ENCODE measurements around the gene RELN. TPM values are rescaled to one million over a fixed set of nuclear protein-coding genes. Genes with fewer than 3 reads are reported as not detected.

Gene RELN
- total RNA-seq, 2 donors from 2014 or later: 1.1 to 1.4 TPM

GRCh38 chr7:103871473-103871872, 118.0 kb downstream of the RELN start:
- Histone ChIP-seq H3K36me3 (no peaks in the 10 kb centered on the region), H3K9me3 (no peaks in the 10 kb centered on the region), H3K9ac (ENCODE audit: low read depth in 2 of 2, low read length in 2 of 2) (no peak overlapping the region), H3K27ac (no peak overlapping the region), H3K27me3 (no peaks in the 10 kb centered on the region), H3K4me1 (no peaks in the 10 kb centered on the region), H3K4me3 (no peak overlapping the region)
- intact Hi-C loops (cut with DNase I): no loop called here
- no peak for TF ChIP-seq CTCF (IDR thresholded peaks at IDR 0.05)
- DNase-seq: no peak

- DNase-seq: no peak
- Histone ChIP-seq H3K27ac (no peak overlapping the region), H3K36me3 (no peaks in the 10 kb centered on the region), H3K4me3 (no peak overlapping the region), H3K4me1 (no peaks in the 10 kb centered on the region), H3K9me3 (no peaks in the 10 kb centered on the region), H3K9ac (ENCODE audit: low read depth in 2 of 2, low read length in 2 of 2) (no peak overlapping the region), H3K27me3 (no peaks in the 10 kb centered on the region)
- no peak for TF ChIP-seq CTCF (IDR thresholded peaks at IDR 0.05)
- intact Hi-C loops (cut with DNase I): no loop called here
Measured at GRCh38 chr7:103870664-103871063, 118.8 kb downstream of the RELN start.

- H3K27me3 ChIP-seq: no peaks in the 10 kb centered on the region
- intact Hi-C loops (cut with DNase I): no loop called here
- H3K36me3 ChIP-seq: no peaks in the 10 kb centered on the region
- no peak overlapping the region for H3K9ac ChIP-seq (ENCODE audit: low read depth in 2 of 2, low read length in 2 of 2)
- H3K4me3 ChIP-seq: no peak overlapping the region
- no peak for TF ChIP-seq CTCF (IDR thresholded peaks at IDR 0.05)
- no peak overlapping the region for H3K27ac ChIP-seq
- DNase-seq: no peak
- H3K4me1 ChIP-seq: no peaks in the 10 kb centered on the region
- no peaks in the 10 kb centered on the region for H3K9me3 ChIP-seq
Measured at GRCh38 chr7:103867874-103868273, 121.6 kb downstream of the RELN start.

GRCh38 chr7:103866919-103867318, 122.5 kb downstream of the RELN start:
- H3K9me3 ChIP-seq: no peaks in the 10 kb centered on the region
- H3K27ac ChIP-seq: no peak overlapping the region
- intact Hi-C loops (cut with DNase I): no loop called here
- no peaks in the 10 kb centered on the region for H3K36me3 ChIP-seq
- no peaks in the 10 kb centered on the region for H3K4me1 ChIP-seq
- H3K4me3 ChIP-seq: no peak overlapping the region
- H3K27me3 ChIP-seq: no peaks in the 10 kb centered on the region
- no peak for DNase-seq
- no peak for TF ChIP-seq CTCF (IDR thresholded peaks at IDR 0.05)
- H3K9ac ChIP-seq (ENCODE audit: low read depth in 2 of 2, low read length in 2 of 2): no peak overlapping the region

- intact Hi-C loops (cut with DNase I): no loop called here
- Histone ChIP-seq H3K4me1 (no peaks in the 10 kb centered on the region), H3K27me3 (no peaks in the 10 kb centered on the region), H3K36me3 (no peaks in the 10 kb centered on the region), H3K27ac (no peak overlapping the region), H3K9me3 (no peaks in the 10 kb centered on the region), H3K4me3 (no peak overlapping the region), H3K9ac (ENCODE audit: low read depth in 2 of 2, low read length in 2 of 2) (no peak overlapping the region)
- DNase-seq: no peak
- TF ChIP-seq CTCF (IDR thresholded peaks at IDR 0.05): no peak
Measured at GRCh38 chr7:103865442-103865841, 124.0 kb downstream of the RELN start.
